SHP77 treated with DMSO at 0.1 percent for 48 hours (cell line): ENCODE measurements around the gene NDUFAF3.

Experiments used
- DNase-seq: peaks from one replicate; lab custom pipeline; 2025; lab: John Stamatoyannopoulos, UW

Gene NDUFAF3

GRCh38 chr3:49017971-49018706 is 3.8 kb upstream of the NDUFAF3 start, which contains the start of gene DALRD3:
Gene DALRD3 (minus strand): TSS chr3:49018580. CDS start chr3:49018564, 16 bp downstream.
- DNase-seq = peak; percentile 62

- DNase-seq = no peak
These were observed 3.3 kb upstream of the NDUFAF3 start for GRCh38 chr3:49018707-49019006.

GRCh38 chr3:49019941-49020329 is 2.0 kb upstream of the NDUFAF3 start:
- DNase-seq = no peak

GRCh38 chr3:49020330-49021212 is 1.4 kb upstream of the NDUFAF3 start:
- no peak for DNase-seq

GRCh38 chr3:49021213-49021812 is 608 bp upstream of the NDUFAF3 start:
- peak; percentile 93 for DNase-seq

GRCh38 chr3:49022688-49023171 is 809 bp downstream of the NDUFAF3 start:
- no peak for DNase-seq

- DNase-seq = no peak
These were observed 1.9 kb downstream of the NDUFAF3 start for GRCh38 chr3:49023775-49024174.

- no peak for DNase-seq
These were observed 2.5 kb downstream of the NDUFAF3 start for GRCh38 chr3:49024449-49024848.

GRCh38 chr3:49025005-49025792 is 3.3 kb downstream of the NDUFAF3 start:
- no peak for DNase-seq

GRCh38 chr3:49025793-49026520 is 4.0 kb downstream of the NDUFAF3 start:
- DNase-seq = no peak

GRCh38 chr3:49026536-49026935 is 4.6 kb downstream of the NDUFAF3 start:
- DNase-seq = no peak

- no peak for DNase-seq
These were observed 5.7 kb downstream of the NDUFAF3 start for GRCh38 chr3:49027634-49028033.

GRCh38 chr3:49028298-49028672 is 6.4 kb downstream of the NDUFAF3 start:
- no peak for DNase-seq

GRCh38 chr3:49028673-49029562 is 7.0 kb downstream of the NDUFAF3 start, which contains the start of gene IMPDH2:
Gene IMPDH2 (minus strand): TSS chr3:49029398. CDS start chr3:49029350, 48 bp downstream.
- DNase-seq = peak; percentile 75

GRCh38 chr3:49029563-49029884 is 7.6 kb downstream of the NDUFAF3 start:
- no peak for DNase-seq

GRCh38 chr3:49030321-49030720 is 8.4 kb downstream of the NDUFAF3 start:
- DNase-seq = no peak

- no peak for DNase-seq
These were observed 10.9 kb downstream of the NDUFAF3 start for GRCh38 chr3:49032646-49033304.

- no peak for DNase-seq
These were observed 12.7 kb downstream of the NDUFAF3 start for GRCh38 chr3:49034650-49035049.

- no peak for DNase-seq
These were observed 13.4 kb downstream of the NDUFAF3 start for GRCh38 chr3:49035281-49035680.

GRCh38 chr3:49053543-49053942 is 31.6 kb downstream of the NDUFAF3 start:
- DNase-seq = no peak
